Esophagus muscularis mucosa (tissue), 3 donors: ENCODE results near the gene CLCNKB.
"Not testable (repeated sequence)": the region's sequence is repeated elsewhere in the genome, so short reads cannot be mapped to it uniquely, and the experiment has no call there.

Experiments
- CTCF ChIP-seq, 3 experiments: fragments of 200-600 bp in 2 of 3; fragments of 450-650 bp in 1 of 3; sonication (generic) in 2 of 3; IDR thresholded peaks; one replicate each; pipeline ENCODE4 v1.5.1; 2017 to 2019; ENCODE audit warnings: antibody characterized with exemption in 3 of 3, mild to moderate bottlenecking in 2 of 3, moderate library complexity in 1 of 3
- POLR2AphosphoS5 ChIP-seq, 2 donors: sonication (generic); formaldehyde crosslinking; IDR thresholded peaks; one replicate each; pipeline ENCODE4 v1.6.1; 2017; ENCODE audit warnings: antibody characterized with exemption in 2 of 2

- not testable (repeated sequence) for TF ChIP-seq CTCF, POLR2AphosphoS5 (IDR thresholded peaks at IDR 0.05)
Measured at GRCh38 chr1:16039871-16040270, 3.7 kb upstream of the CLCNKB start.
